GM23248 (cell line): ENCODE measurements around the gene TBC1D3B.

Experiments
- EZH2 ChIP-seq: fragments of 200-600 bp; sonication (generic); IDR thresholded peaks from 2 replicates; pipeline ENCODE4 v1.6.1; 2018; ENCODE audit warnings: antibody characterized with exemption, mild to moderate bottlenecking; ENCODE audit not compliant: insufficient read depth, poor library complexity, severe bottlenecking
- EZH2phosphoT487 ChIP-seq: fragments of 200-600 bp; sonication (generic); IDR thresholded peaks from 2 replicates; pipeline ENCODE4 v1.6.1; 2018; ENCODE audit warnings: antibody characterized with exemption, moderate library complexity, mild to moderate bottlenecking, low read depth; ENCODE audit not compliant: insufficient read depth

DNA sequence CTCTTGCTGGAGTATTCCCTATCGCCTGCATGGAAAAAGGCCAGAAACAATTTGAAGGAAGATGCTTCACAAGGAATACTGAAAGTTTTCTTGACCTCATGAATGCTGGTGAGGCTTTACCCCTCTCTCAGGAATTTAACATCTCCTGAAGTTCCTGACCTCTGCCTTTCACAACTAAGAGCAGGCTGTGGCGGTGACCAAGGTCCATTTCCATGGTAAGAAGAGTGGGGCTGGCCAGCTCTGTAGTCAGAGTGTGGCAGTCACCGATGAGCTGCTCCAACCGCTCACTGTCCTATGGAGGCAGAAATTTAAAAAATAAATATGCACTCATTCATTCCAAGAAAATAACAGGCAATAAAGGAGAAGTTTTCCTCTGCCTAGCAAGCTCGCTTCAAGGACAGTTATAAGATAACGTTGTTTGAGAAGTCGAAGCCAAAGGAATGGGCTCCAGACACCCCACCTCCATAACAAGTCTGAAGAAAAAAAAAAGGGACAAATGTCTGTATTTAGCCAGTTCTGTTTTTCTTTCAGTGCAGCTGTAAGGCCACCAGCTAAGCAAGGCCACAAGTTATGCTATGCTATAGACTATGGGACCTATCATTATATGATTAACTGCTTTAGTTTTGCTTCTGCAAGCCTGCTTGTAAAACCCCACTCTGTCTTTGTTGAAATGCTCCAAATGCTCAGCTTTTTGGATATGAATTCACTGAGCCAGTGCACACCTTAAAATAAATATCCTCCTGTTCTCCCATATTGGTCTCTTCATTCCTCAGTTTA lies 28.5 kb upstream of the TBC1D3B start:
- TF ChIP-seq EZH2 (no peak), EZH2phosphoT487 (no peak)
